DOHH2 (cell line): ENCODE data around the gene MIB2.

Experiments used
- H3F3A ChIP-seq: fragments of 200-600 bp; sonication (generic), shearing (Covaris generic); 2 replicates; pipeline ENCODE4 v1.6.0; 2016; ENCODE audit warnings: antibody characterized with exemption, mild to moderate bottlenecking; ENCODE audit not compliant: control insufficient read depth, insufficient read depth
- H3K27ac ChIP-seq: fragments of 200-600 bp; sonication (generic); 2 replicates; pipeline ENCODE4 v1.5.1; 2014; ENCODE audit warnings: low read depth, mild to moderate bottlenecking, low read length, moderate library complexity
- H3K27me3 ChIP-seq: fragments of 200-600 bp; sonication (generic); 2 replicates; pipeline ENCODE4 v1.6.1; 2014; ENCODE audit warnings: mild to moderate bottlenecking, low read length, mixed read lengths; ENCODE audit not compliant: control insufficient read depth
- H3K36me3 ChIP-seq: fragments of 200-600 bp; sonication (generic); 2 replicates; pipeline ENCODE4 v1.6.1; 2014; ENCODE audit warnings: mild to moderate bottlenecking, low read length, moderate library complexity, mixed read lengths; ENCODE audit not compliant: control insufficient read depth
- H3K4me1 ChIP-seq: fragments of 200-600 bp; sonication (generic); 2 replicates; pipeline ENCODE4 v1.6.1; 2014; ENCODE audit warnings: mild to moderate bottlenecking, low read length, mixed read lengths; ENCODE audit not compliant: control insufficient read depth
- H3K4me2 ChIP-seq: fragments of 200-600 bp; sonication (generic); 2 replicates; pipeline ENCODE4 v1.6.0; 2014; ENCODE audit warnings: mild to moderate bottlenecking, low read length, moderate library complexity
- H3K4me3 ChIP-seq: fragments of 200-600 bp; sonication (generic); 2 replicates; pipeline ENCODE4 v1.5.1; 2014; ENCODE audit warnings: mild to moderate bottlenecking, low read length, mixed read lengths
- H3K79me2 ChIP-seq: fragments of 200-600 bp; sonication (generic); 2 replicates; pipeline ENCODE4 v1.6.1; 2014; ENCODE audit warnings: mild to moderate bottlenecking, low read length, mixed read lengths; ENCODE audit not compliant: control insufficient read depth
- H3K9me2 ChIP-seq: fragments of 200-600 bp; sonication (generic); replicated peaks from 2 replicates; pipeline ENCODE4 v1.6.1; 2014; ENCODE audit warnings: mild to moderate bottlenecking, low read length, mixed read lengths; ENCODE audit not compliant: control insufficient read depth
- H3K9me3 ChIP-seq: fragments of 200-600 bp; sonication (generic); 2 replicates; pipeline ENCODE4 v1.6.1; 2014; ENCODE audit warnings: antibody characterized with exemption, low read length, mixed read lengths; ENCODE audit not compliant: control insufficient read depth, insufficient read depth
- H4K20me1 ChIP-seq: fragments of 200-600 bp; sonication (generic); 2 replicates; pipeline ENCODE4 v1.6.0; 2014; ENCODE audit warnings: low read depth, mild to moderate bottlenecking, antibody characterized with exemption, low read length, moderate library complexity; ENCODE audit not compliant: control insufficient read depth, insufficient read depth
- EZH2phosphoT487 ChIP-seq: fragments of 200-600 bp; sonication (generic); IDR thresholded peaks from 2 replicates; pipeline ENCODE4 v1.6.1; 2017; ENCODE audit warnings: borderline replicate concordance, mild to moderate bottlenecking, antibody characterized with exemption, low read length, moderate library complexity, mixed read lengths
- TF ChIP-seq, protein P1 (sequence below): fragments of 200-600 bp; sonication (generic); IDR thresholded peaks from one replicate; pipeline ENCODE4 v1.5.1; 2014; ENCODE audit warnings: antibody characterized with exemption, mild to moderate bottlenecking, low read depth, low read length; ENCODE audit not compliant: poor library complexity, severe bottlenecking

The MIB2 gene

DNA sequence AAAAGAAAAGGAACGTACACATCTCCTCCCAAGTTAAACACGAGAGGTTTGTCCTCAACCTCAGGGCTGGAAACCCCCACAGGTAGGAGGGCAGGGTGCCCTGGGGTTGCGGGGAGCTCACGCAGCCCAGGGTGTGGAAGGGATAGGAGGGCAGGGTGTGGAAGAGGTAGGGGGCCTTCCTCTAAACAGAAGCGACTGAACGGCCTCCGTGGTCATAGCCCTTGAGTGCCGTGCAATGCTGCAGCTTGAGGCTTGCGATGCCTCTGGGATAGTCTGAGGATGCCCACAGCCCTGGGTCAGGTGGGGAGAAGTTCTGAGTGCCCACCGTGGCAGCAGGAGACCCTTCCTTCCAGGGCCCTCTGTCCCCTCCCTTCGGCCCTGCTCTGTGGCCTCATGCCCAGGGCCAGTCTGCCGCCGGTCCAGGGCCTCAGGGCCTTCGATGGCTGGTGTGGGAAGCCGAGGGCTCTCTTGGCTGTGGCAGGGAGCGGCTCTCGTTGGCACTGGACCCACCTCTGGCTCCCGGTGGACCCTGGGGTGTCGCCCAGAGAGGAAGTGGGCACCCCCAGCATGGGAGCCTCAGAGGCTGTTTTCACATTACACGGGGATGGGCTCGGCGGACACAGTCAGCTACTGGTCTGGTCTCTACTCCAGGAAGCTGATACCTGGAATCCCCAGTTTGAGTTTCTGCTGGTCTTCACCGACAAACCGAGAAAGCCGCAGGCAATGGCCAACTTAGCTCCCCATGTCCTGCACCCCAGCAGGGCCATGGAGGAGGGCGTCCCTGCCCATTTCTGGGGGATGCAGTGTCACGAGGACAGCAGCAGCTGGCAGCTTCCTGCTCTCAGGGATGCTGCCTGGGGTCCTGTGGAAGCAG, 49.9 kb downstream of the MIB2 start:
- H3K4me1 ChIP-seq: no peaks in the 10 kb centered on the region
- peaks cover 3% of the 10 kb centered on the region; the same call in 1 of the 2 replicates for H3F3A ChIP-seq
- peaks cover 27% of the 10 kb centered on the region for H3K36me3 ChIP-seq
- no peaks in the 10 kb centered on the region for H3K27me3 ChIP-seq
- H3K9me2 ChIP-seq: no peaks in the 10 kb centered on the region
- no peak overlapping the region for H3K4me2 ChIP-seq
- H3K9me3 ChIP-seq: no peaks in the 10 kb centered on the region
- no peaks in the 10 kb centered on the region for H3K79me2 ChIP-seq
- H3K4me3 ChIP-seq: no peak overlapping the region
- H4K20me1 ChIP-seq: no peaks in the 10 kb centered on the region
- TF ChIP-seq EZH2phosphoT487: no peak
- TF ChIP-seq, protein P1, sequence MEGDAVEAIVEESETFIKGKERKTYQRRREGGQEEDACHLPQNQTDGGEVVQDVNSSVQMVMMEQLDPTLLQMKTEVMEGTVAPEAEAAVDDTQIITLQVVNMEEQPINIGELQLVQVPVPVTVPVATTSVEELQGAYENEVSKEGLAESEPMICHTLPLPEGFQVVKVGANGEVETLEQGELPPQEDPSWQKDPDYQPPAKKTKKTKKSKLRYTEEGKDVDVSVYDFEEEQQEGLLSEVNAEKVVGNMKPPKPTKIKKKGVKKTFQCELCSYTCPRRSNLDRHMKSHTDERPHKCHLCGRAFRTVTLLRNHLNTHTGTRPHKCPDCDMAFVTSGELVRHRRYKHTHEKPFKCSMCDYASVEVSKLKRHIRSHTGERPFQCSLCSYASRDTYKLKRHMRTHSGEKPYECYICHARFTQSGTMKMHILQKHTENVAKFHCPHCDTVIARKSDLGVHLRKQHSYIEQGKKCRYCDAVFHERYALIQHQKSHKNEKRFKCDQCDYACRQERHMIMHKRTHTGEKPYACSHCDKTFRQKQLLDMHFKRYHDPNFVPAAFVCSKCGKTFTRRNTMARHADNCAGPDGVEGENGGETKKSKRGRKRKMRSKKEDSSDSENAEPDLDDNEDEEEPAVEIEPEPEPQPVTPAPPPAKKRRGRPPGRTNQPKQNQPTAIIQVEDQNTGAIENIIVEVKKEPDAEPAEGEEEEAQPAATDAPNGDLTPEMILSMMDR: no peak
- no peak overlapping the region for H3K27ac ChIP-seq

DNA sequence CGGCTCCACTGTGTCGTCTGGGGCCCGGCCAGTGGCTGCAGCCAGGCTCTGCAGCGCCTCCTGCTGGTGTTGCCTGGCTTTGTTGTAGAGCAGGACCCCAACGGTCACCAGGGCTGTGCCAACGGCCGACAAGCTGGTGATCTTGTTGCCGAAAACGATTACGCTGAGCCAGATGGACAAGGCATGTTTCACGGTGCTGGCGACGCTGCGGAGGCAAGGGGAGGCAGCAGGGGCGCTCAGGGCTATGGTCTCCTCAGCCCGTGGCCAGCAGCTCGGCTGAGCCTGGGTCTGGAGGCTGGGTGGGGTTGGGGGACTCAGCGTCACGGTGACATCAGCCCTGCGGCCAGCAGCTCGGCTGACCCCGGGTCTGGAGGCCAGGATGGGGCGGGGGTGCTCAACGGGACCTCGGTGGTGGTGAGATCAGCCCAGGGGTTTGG, 50.5 kb downstream of the MIB2 start:
- H3K4me2 ChIP-seq: no peak overlapping the region
- peaks cover 29% of the 10 kb centered on the region for H3K36me3 ChIP-seq
- TF ChIP-seq, protein P1: peak; percentile 92
- no peak for TF ChIP-seq EZH2phosphoT487
- no peaks in the 10 kb centered on the region for H3K27me3 ChIP-seq
- peaks cover 3% of the 10 kb centered on the region; the same call in 1 of the 2 replicates for H3F3A ChIP-seq
- H3K4me3 ChIP-seq: no peak overlapping the region
- H3K4me1 ChIP-seq: no peaks in the 10 kb centered on the region
- H3K79me2 ChIP-seq: no peaks in the 10 kb centered on the region
- H4K20me1 ChIP-seq: no peaks in the 10 kb centered on the region
- no peak overlapping the region for H3K27ac ChIP-seq
- H3K9me2 ChIP-seq: no peaks in the 10 kb centered on the region
- no peaks in the 10 kb centered on the region for H3K9me3 ChIP-seq

GRCh38 chr1:1666526-1666925, 51.2 kb downstream of the MIB2 start:
- TF ChIP-seq, protein P1: no peak
- TF ChIP-seq EZH2phosphoT487: no peak
- H3K4me3 ChIP-seq: no peak overlapping the region
- H3K36me3 ChIP-seq: peaks cover 36% of the 10 kb centered on the region
- no peaks in the 10 kb centered on the region for H3K9me2 ChIP-seq
- H3K9me3 ChIP-seq: no peaks in the 10 kb centered on the region
- no peak overlapping the region for H3K4me2 ChIP-seq
- H3K79me2 ChIP-seq: no peaks in the 10 kb centered on the region
- H4K20me1 ChIP-seq: no peaks in the 10 kb centered on the region; the same call in 1 of the 2 replicates
- H3K27me3 ChIP-seq: no peaks in the 10 kb centered on the region
- H3K27ac ChIP-seq: no peak overlapping the region
- no peaks in the 10 kb centered on the region for H3K4me1 ChIP-seq
- H3F3A ChIP-seq: peaks cover 3% of the 10 kb centered on the region; the same call in 1 of the 2 replicates
